Neural progenitor cell (in vitro differentiated cells): Measurements from ENCODE around the gene OR10X1.

Experiments used
- CTCF ChIP-seq: fragments of 200-600 bp; sonication (generic); IDR thresholded peaks from 2 replicates; pipeline ENCODE4 v1.5.1; 2017; ENCODE audit warnings: antibody characterized with exemption, mild to moderate bottlenecking
- EZH2 ChIP-seq: fragments of 200-600 bp; sonication (generic); IDR thresholded peaks from 2 replicates; pipeline ENCODE4 v1.6.1; 2017; ENCODE audit warnings: antibody characterized with exemption, mild to moderate bottlenecking, moderate library complexity
- EZH2phosphoT487 ChIP-seq: fragments of 200-600 bp; sonication (generic); IDR thresholded peaks from 2 replicates; pipeline ENCODE4 v1.6.1; 2017; ENCODE audit warnings: antibody characterized with exemption

GRCh38 chr1:158613764-158614163 is 34.1 kb upstream of the OR10X1 start:
- TF ChIP-seq CTCF (no peak), EZH2phosphoT487 (no peak), EZH2 (no peak)
